K562 (cell line): ENCODE measurements around the gene PACSIN1. TPM values are rescaled to one million over a fixed set of nuclear protein-coding genes. Genes with fewer than 3 reads are reported as not detected.

ENCODE experiments used
- BCOR ChIP-seq: fragments of 450-650 bp; IDR thresholded peaks from 2 replicates; pipeline ENCODE4 v1.6.1; 2016
- GATA2 ChIP-seq: sonication (generic); formaldehyde crosslinking; IDR thresholded peaks from 2 replicates; pipeline ENCODE4 v1.4.0; 2020; ENCODE audit warnings: mild to moderate bottlenecking, missing genetic modification reagents
- HCFC1 ChIP-seq: IDR thresholded peaks from 2 replicates; pipeline ENCODE4 v1.6.1; 2012; ENCODE audit warnings: low read depth, low read length, improper control_type of control experiment
- HDAC2 ChIP-seq: fragments of 450-650 bp; IDR thresholded peaks from 2 replicates; pipeline ENCODE4 v1.6.1; 2016; ENCODE audit warnings: mild to moderate bottlenecking
- JUND ChIP-seq, 2 experiments: IDR thresholded peaks; 2 replicates in 1 of 2; 3 replicates in 1 of 2; pipeline ENCODE4 v1.6.1; 2011; ENCODE audit warnings: borderline replicate concordance in 2 of 2, low read depth in 2 of 2, low read length in 2 of 2, improper control_type of control experiment in 1 of 2, missing biosample characterization in 1 of 2, missing genetic modification characterization in 1 of 2, missing genetic modification reagents in 1 of 2
- KDM4B ChIP-seq, 2 experiments: fragments of 450-650 bp in 1 of 2; sonication (generic) in 1 of 2; IDR thresholded peaks; 2 replicates each; pipeline ENCODE4 v1.6.1; 2016 to 2017; ENCODE audit warnings: borderline replicate concordance in 2 of 2, antibody characterized with exemption in 1 of 2, low read depth in 1 of 2, mild to moderate bottlenecking in 1 of 2
- KLF6 ChIP-seq: fragments of 250-450 bp; sonication (Bioruptor Pico); IDR thresholded peaks from 2 replicates; pipeline ENCODE4 v1.4.0; 2020; ENCODE audit warnings: mild to moderate bottlenecking, moderate library complexity, borderline replicate concordance
- NFATC3 ChIP-seq: fragments of 450-650 bp; IDR thresholded peaks from 2 replicates; pipeline ENCODE4 v1.6.1; 2017; ENCODE audit warnings: mild to moderate bottlenecking
- PREB ChIP-seq: sonication (generic); formaldehyde crosslinking; IDR thresholded peaks from 2 replicates; pipeline ENCODE4 v1.8.1; 2023; ENCODE audit warnings: mild to moderate bottlenecking, missing genetic modification reagents
- SMARCA4 ChIP-seq: fragments of 450-650 bp; IDR thresholded peaks from 2 replicates; pipeline ENCODE4 v1.6.1; 2016
- SMARCA5 ChIP-seq: fragments of 450-650 bp; IDR thresholded peaks from 2 replicates; pipeline ENCODE4 v1.6.1; 2016
- SOX6 ChIP-seq: fragments of 450-650 bp; IDR thresholded peaks from 2 replicates; pipeline ENCODE4 v1.6.1; 2014; ENCODE audit warnings: mild to moderate bottlenecking
- TOE1 ChIP-seq, 2 experiments: fragments of 450-650 bp in 1 of 2; sonication (generic) in 1 of 2; formaldehyde crosslinking in 1 of 2; IDR thresholded peaks; 2 replicates each; pipeline versions ENCODE4 v1.7.1 to v1.8.0; 2016 to 2022; ENCODE audit warnings: borderline replicate concordance in 2 of 2, mild to moderate bottlenecking in 2 of 2, antibody characterized with exemption in 1 of 2, inconsistent platforms in 1 of 2, low read depth in 1 of 2, missing genetic modification reagents in 1 of 2, moderate library complexity in 1 of 2
- ZNF197 ChIP-seq: fragments of 200-800 bp; sonication (Bioruptor generic); IDR thresholded peaks from 2 replicates; pipeline ENCODE4 v1.6.1; 2016; ENCODE audit warnings: low read depth, missing genetic modification characterization, missing compliant biosample characterization
- ZNF395 ChIP-seq: fragments of 200-800 bp; sonication (Bioruptor generic); IDR thresholded peaks from 2 replicates; pipeline ENCODE4 v1.6.1; 2017; ENCODE audit warnings: missing genetic modification characterization, missing compliant biosample characterization
- ZNF561 ChIP-seq: fragments of 450-650 bp; formaldehyde crosslinking; conservative IDR thresholded peaks from 2 replicates; pipeline ENCODE4 v1.4.0; 2020; ENCODE audit warnings: mild to moderate bottlenecking, moderate library complexity
- polyA plus RNA-seq, 8 experiments: library from polyadenylated mRNA; depleted of rRNA in 4 of 8; stranded (reverse) in 5 of 8; unstranded in 3 of 8; fragments of >200 nt; fragmentation: Nextera tagmentation in 2 of 8; fragmentation: Illumina TruSeq in 1 of 8; extraction: Ambion mirVana in 2 of 8; extraction: Trizol in 1 of 8; gene quantifications; 2 replicates each; pipeline versions ENCODE4 v1.2.1 to v1.2.3, GENCODE V29; 2011 to 2014; ENCODE audit warnings: inconsistent platforms in 1 of 8, missing spikeins in 1 of 8
- total RNA-seq, 7 experiments: library from RNA; depleted of rRNA in 6 of 7; stranded (reverse); fragments of >200 nt in 6 of 7; fragmentation: Illumina TruSeq in 2 of 7; extraction: Trizol in 2 of 7; gene quantifications; 2 replicates each; pipeline versions ENCODE4 v1.2.1 to v1.2.3, GENCODE V29; 2011 to 2021; ENCODE audit warnings: low replicate concordance in 1 of 7
- TF ChIP-seq, protein P1 (sequence below): sonication (generic); formaldehyde crosslinking; IDR thresholded peaks from 2 replicates; pipeline ENCODE4 v1.8.0; 2022; ENCODE audit warnings: missing genetic modification reagents, mild to moderate bottlenecking, borderline replicate concordance
- TF ChIP-seq, protein P2 (sequence below): fragments of 250-450 bp; sonication (Bioruptor Pico); IDR thresholded peaks from 2 replicates; pipeline ENCODE4 v1.5.1; 2021; ENCODE audit warnings: mild to moderate bottlenecking
- TF ChIP-seq, protein P3 (sequence below), 2 experiments: IDR thresholded peaks; 2 replicates each; pipeline ENCODE4 v1.6.1; 2011; ENCODE audit warnings: borderline replicate concordance in 1 of 2, control low read depth in 1 of 2, low read depth in 1 of 2, low read length in 1 of 2, mild to moderate bottlenecking in 1 of 2, mixed read lengths in 1 of 2, moderate library complexity in 1 of 2; ENCODE audit not compliant: insufficient read depth in 1 of 2, insufficient read length in 1 of 2, poor library complexity in 1 of 2, severe bottlenecking in 1 of 2; ENCODE audit errors: extremely low read depth in 1 of 2

The PACSIN1 gene
- total and polyA plus RNA-seq, 9 of the 15 experiments (the other 6 are each of a cell fraction or from before 2014, with no cell fraction given), result 0.01 to 1.7 (median 0.45) TPM

- TF ChIP-seq, protein P1, sequence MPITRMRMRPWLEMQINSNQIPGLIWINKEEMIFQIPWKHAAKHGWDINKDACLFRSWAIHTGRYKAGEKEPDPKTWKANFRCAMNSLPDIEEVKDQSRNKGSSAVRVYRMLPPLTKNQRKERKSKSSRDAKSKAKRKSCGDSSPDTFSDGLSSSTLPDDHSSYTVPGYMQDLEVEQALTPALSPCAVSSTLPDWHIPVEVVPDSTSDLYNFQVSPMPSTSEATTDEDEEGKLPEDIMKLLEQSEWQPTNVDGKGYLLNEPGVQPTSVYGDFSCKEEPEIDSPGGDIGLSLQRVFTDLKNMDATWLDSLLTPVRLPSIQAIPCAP (CRISPR knock-in tag), result no peak
- peak; percentile 95 for TF ChIP-seq GATA2 (CRISPR knock-in tag)
- 0 out of 4 replicates have a peak, but pooled peaks of 1 of the 2 experiments have one; percentile 27 for TF ChIP-seq KDM4B (IDR thresholded peaks at IDR 0.05; ENCODE audit: borderline replicate concordance in 2 of 2, low read depth in 1 of 2)
- TF ChIP-seq ZNF561, result no peak
- peak; percentile 87 for TF ChIP-seq JUND (IDR thresholded peaks at IDR 0.05; ENCODE audit: borderline replicate concordance, low read depth, low read length)
- TF ChIP-seq JUND (tag; IDR thresholded peaks at IDR 0.05; ENCODE audit: borderline replicate concordance, low read depth, low read length), result peak; percentile 85; the same call in 2 of the 3 replicates
- peak; percentile 88 for TF ChIP-seq SMARCA4
- TF ChIP-seq NFATC3, result peak; percentile 68; the same call in 1 of the 2 replicates
- no peak for TF ChIP-seq PREB (CRISPR knock-in tag)
- peak; percentile 94; the same call in 1 of the 2 replicates for TF ChIP-seq HDAC2
- TF ChIP-seq, protein P2, sequence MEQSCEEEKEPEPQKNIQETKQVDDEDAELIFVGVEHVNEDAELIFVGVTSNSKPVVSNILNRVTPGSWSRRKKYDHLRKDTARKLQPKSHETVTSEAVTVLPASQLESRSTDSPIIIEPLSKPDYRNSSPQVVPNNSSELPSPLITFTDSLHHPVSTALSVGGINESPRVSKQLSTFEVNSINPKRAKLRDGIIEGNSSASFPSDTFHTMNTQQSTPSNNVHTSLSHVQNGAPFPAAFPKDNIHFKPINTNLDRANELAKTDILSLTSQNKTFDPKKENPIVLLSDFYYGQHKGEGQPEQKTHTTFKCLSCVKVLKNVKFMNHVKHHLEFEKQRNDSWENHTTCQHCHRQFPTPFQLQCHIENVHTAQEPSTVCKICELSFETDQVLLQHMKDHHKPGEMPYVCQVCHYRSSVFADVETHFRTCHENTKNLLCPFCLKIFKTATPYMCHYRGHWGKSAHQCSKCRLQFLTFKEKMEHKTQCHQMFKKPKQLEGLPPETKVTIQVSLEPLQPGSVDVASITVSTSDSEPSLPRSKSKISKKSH (CRISPR knock-in tag), result no peak
- TF ChIP-seq SMARCA5, result peak; percentile 99
- peak; percentile 100 for TF ChIP-seq BCOR
- TF ChIP-seq HCFC1, result peak; percentile 36; the same call in 1 of the 2 replicates
- TF ChIP-seq SOX6, result peak; percentile 92
- peak; percentile 70; the same call in 1 of the 2 replicates for TF ChIP-seq ZNF395 (CRISPR knock-in tag)
- TF ChIP-seq ZNF197, result 0 out of 2 replicates have a peak, but pooled peaks have one; percentile 82
- peak; percentile 60 for TF ChIP-seq KLF6 (CRISPR knock-in tag)
- TF ChIP-seq, protein P3, sequence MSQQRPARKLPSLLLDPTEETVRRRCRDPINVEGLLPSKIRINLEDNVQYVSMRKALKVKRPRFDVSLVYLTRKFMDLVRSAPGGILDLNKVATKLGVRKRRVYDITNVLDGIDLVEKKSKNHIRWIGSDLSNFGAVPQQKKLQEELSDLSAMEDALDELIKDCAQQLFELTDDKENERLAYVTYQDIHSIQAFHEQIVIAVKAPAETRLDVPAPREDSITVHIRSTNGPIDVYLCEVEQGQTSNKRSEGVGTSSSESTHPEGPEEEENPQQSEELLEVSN (IDR thresholded peaks at IDR 0.05; ENCODE audit: borderline replicate concordance in 1 of 2, extremely low read depth in 1 of 2, insufficient read depth in 1 of 2, insufficient read length in 1 of 2, low read depth in 1 of 2, low read length in 1 of 2, poor library complexity in 1 of 2, severe bottlenecking in 1 of 2), result peak; percentile 67 to 85
- peak; percentile 87 for TF ChIP-seq TOE1 (IDR thresholded peaks at IDR 0.05; ENCODE audit: borderline replicate concordance)
- no peak for TF ChIP-seq TOE1 (CRISPR knock-in tag; IDR thresholded peaks at IDR 0.05; ENCODE audit: borderline replicate concordance, low read depth)
Measured at GRCh38 chr6:34560366-34561226, 94.7 kb downstream of the PACSIN1 start (continued).
